Left kidney (tissue), 2 donors: Measurements from ENCODE around the gene ZNF628. TPM values are rescaled to one million over a fixed set of nuclear protein-coding genes. Genes with fewer than 3 reads are reported as not detected.

ENCODE experiments used
- DNase-seq: peaks from one replicate; pipeline ENCODE4 v3.0.0-alpha.2; 2013
- polyA plus RNA-seq: library from polyadenylated mRNA; unstranded; fragments of 120-200 nt; gene quantifications from one replicate; pipeline ENCODE4 v1.2.1, GENCODE V29; 2013; ENCODE audit not compliant: insufficient read length

The ZNF628 gene
- polyA plus RNA-seq, 1 donor, result 2.4 TPM

DNA sequence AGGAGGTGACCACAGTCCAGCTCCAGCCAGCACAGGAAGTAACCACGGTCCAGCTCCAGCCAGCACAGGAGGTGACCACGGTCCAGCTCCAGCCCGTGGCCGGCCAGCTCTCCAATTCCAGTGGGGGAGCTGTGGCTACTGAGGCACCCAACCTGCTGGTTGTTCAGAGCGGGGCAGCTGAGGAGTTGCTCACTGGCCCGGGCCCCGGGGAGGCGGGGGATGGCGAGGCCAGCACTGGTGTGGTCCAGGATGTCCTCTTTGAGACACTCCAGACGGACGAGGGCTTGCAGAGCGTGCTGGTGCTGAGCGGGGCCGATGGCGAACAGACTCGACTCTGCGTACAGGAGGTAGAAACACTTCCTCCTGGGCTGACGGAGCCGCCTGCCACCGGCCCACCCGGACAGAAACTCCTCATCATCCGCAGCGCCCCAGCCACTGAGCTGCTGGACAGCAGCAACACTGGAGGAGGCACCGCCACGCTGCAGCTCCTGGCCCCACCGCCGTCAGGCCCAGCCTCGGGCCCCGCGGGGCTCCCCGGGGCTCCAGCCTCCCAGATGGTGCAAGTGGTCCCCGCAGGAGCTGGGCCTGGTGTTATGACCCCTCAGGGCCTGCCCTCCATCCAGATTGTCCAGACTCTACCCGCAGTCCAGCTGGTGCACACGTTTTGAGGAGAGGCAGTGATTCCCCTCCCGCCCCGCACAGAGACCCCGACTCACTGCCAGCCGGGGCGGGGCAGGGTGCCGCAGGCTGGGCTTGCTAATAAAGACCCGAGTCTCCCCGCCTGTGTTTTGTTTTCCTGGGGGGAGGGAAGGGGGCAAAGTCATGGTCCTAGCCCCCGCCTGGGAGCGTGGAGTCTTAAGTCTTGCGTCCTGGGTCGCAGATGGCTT lies 7.5 kb downstream of the ZNF628 start:
- no peak for DNase-seq

- no peak for DNase-seq
Measured at GRCh38 chr19:55484593-55485438, 8.4 kb downstream of the ZNF628 start, which contains the start of gene NAT14. NAT14 (plus strand) TSS chr19:55485188; CDS start chr19:55485709, 521 bp downstream.

DNA sequence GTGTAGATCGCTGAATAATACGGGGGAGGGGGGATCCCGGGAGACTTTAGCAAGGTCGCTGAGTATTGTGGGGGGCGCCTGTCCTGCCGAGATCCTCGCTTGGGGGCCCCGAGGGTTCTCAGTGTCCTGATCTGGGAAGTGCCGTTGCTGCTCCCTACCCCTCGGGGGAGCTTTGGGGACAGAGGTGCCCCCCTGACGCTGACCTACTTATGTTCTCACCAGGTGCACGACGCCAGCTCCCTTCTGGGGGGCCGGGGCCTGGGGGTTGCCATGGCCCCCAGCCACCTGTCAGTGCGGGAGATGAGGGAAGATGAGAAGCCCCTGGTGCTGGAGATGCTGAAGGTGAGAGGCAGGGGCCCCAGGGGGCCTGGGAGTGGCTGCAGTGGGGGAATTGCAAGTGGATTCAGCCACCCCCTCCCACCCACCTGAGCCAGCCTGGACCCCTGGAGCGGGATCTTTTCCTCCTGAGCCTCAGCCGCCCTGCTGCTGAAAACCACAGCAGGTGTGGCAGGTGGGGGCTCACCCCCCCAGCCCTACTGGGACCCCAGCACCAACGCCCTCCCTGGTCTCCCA lies 9.1 kb downstream of the ZNF628 start:
- DNase-seq, result no peak

DNA sequence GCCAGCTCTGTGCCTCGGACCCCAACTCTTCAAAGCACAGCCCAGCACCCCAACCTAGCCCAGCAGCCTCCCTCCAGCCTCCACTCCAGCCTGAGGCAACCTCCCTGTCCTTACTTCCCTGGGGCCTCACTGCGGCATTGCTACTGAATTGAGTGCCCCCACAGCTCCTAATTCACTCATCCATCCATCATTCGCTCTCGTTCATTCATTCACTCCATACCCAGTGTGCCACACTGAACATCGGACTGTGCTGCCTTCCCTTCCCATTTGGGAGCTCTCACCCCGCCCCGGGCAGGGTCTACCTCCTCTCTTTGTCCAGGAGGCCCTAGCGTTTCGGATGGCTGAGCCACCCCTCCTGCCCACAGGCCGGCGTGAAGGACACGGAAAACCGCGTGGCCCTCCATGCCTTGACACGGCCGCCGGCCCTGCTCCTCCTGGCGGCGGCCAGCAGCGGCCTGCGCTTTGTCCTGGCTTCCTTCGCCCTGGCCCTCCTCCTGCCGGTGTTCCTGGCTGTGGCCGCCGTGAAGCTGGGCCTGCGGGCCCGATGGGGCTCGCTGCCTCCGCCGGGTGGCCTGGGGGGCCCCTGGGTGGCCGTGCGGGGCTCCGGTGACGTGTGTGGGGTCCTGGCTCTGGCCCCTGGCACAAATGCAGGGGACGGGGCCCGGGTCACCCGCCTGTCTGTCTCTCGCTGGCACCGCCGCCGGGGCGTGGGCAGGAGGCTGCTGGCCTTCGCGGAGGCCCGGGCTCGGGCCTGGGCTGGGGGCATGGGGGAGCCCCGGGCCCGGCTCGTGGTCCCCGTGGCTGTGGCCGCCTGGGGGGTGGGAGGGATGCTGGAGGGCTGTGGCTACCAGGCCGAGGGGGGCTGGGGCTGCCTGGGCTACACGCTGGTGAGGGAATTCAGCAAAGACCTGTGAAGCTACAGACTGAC lies 9.9 kb downstream of the ZNF628 start:
- DNase-seq, result no peak

GRCh38 chr19:55486971-55487923 lies 10.8 kb downstream of the ZNF628 start:
- no peak for DNase-seq

DNA sequence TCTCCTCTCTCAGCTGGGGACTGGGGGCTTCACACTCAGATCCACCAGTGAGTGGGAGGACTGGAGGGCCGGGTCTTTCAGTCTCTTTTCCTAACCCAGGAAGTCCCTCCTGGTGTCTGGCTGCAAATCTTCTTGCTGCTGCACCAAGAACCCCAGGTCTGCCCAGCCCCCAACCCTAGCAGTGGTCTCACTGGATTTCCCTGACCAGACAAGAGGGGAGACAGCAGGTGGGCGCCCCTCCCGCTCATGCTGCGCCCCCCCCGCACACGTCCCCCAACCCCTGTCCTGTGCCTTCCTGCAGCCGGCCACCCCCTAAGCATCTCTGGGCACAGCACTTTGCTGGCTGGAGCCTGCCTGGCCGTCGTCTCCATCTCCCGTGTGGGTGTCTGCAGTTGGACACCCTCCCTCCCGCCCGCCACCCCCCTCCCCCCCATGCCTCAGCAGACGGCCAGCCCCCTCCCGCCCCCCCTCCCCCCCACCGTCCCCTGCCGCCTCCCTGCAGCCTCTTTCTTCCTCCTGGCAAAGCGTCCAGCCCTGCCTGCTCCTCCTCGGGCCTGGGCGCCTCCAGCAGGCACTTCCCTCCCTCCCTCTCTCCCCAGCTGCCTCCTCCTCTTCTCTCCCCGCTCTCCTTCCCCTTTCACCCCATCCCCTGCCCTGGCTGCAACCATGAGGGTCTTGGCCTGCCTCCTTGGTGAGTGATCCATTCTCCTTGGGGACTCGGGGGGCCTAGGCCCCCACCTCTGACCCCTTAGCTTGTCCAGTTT lies 11.7 kb downstream of the ZNF628 start, which contains the start of gene SSC5D:
Gene SSC5D, plus strand, starts transcription at position 513 of the 764 bp plus-strand sequence. Its CDS starts 154 bp downstream, at position 667.
- DNase-seq, result no peak

- DNase-seq, result no peak
Measured at GRCh38 chr19:55488986-55489710, 12.7 kb downstream of the ZNF628 start.

GRCh38 chr19:55489711-55490477 lies 13.5 kb downstream of the ZNF628 start:
- DNase-seq, result no peak

- no peak for DNase-seq
Measured at GRCh38 chr19:55490478-55491432, 14.3 kb downstream of the ZNF628 start.

- no peak for DNase-seq
Measured at GRCh38 chr19:55491546-55492360, 15.3 kb downstream of the ZNF628 start.

GRCh38 chr19:55492362-55492944 lies 16.0 kb downstream of the ZNF628 start:
- no peak for DNase-seq

GRCh38 chr19:55493052-55493644 lies 16.7 kb downstream of the ZNF628 start:
- no peak for DNase-seq

GRCh38 chr19:55493645-55494171 lies 17.3 kb downstream of the ZNF628 start:
- no peak for DNase-seq

- no peak for DNase-seq
Measured at GRCh38 chr19:55494172-55494761, 17.9 kb downstream of the ZNF628 start.
